Thyroid gland (tissue), 4 donors: Measurements from ENCODE around the gene IGSF5.

Experiments used
- CTCF ChIP-seq, 6 experiments: fragments of 200-600 bp in 3 of 6; fragments of 450-650 bp in 3 of 6; sonication (generic) in 3 of 6; IDR thresholded peaks; one replicate each; pipeline ENCODE4 v1.5.1; 2016 to 2019; ENCODE audit warnings: antibody characterized with exemption in 6 of 6, mild to moderate bottlenecking in 2 of 6, inconsistent platforms in 1 of 6, moderate library complexity in 1 of 6
- POLR2A ChIP-seq, 2 donors: fragments of 450-650 bp; IDR thresholded peaks; one replicate each; pipeline ENCODE4 v1.6.1; 2017; ENCODE audit warnings: antibody characterized with exemption in 2 of 2, mild to moderate bottlenecking in 2 of 2, moderate library complexity in 1 of 2

- TF ChIP-seq CTCF (IDR thresholded peaks at IDR 0.05), result no peak
- no peak for TF ChIP-seq POLR2A (IDR thresholded peaks at IDR 0.05)
These were observed 48.8 kb upstream of the IGSF5 start for GRCh38 chr21:39696196-39696595.
